Hepatocyte (in vitro differentiated cells): Measurements from ENCODE around the gene FNDC3B.

Experiments
- EZH2 ChIP-seq: fragments of 200-600 bp; sonication (generic); IDR thresholded peaks from 2 replicates; pipeline ENCODE4 v1.6.1; 2016; ENCODE audit warnings: antibody characterized with exemption, mild to moderate bottlenecking, borderline replicate concordance
- EZH2phosphoT487 ChIP-seq: fragments of 200-600 bp; sonication (generic); IDR thresholded peaks from one replicate; pipeline ENCODE4 v1.6.1; 2018; ENCODE audit warnings: antibody characterized with exemption, mild to moderate bottlenecking, low read depth, moderate library complexity; ENCODE audit not compliant: unreplicated experiment, severe bottlenecking
- TF ChIP-seq, protein P1 (sequence below): fragments of 200-600 bp; sonication (generic); IDR thresholded peaks from 2 replicates; pipeline ENCODE4 v1.5.1; 2016; ENCODE audit warnings: antibody characterized with exemption, mild to moderate bottlenecking; ENCODE audit not compliant: poor library complexity

DNA sequence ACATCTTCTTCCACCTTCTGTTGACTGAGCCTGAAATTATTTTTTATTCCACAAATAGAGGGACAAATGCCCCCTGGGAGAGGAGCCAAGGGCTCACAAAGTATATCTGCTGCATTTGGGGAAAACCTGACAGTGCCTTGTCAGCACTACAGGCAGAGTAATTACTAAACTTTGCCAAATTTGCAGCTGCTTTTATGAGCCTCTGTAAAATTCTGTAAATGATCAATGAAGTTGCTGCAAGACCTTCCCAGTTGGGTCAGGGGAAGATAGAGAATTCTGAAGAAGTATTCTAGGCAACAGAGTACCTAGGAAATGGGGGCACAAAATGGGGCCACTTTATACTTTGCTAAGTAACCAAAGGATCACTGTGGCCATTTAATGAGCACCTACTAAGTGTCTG is 398.3 kb downstream of the FNDC3B start:
- TF ChIP-seq, protein P1, sequence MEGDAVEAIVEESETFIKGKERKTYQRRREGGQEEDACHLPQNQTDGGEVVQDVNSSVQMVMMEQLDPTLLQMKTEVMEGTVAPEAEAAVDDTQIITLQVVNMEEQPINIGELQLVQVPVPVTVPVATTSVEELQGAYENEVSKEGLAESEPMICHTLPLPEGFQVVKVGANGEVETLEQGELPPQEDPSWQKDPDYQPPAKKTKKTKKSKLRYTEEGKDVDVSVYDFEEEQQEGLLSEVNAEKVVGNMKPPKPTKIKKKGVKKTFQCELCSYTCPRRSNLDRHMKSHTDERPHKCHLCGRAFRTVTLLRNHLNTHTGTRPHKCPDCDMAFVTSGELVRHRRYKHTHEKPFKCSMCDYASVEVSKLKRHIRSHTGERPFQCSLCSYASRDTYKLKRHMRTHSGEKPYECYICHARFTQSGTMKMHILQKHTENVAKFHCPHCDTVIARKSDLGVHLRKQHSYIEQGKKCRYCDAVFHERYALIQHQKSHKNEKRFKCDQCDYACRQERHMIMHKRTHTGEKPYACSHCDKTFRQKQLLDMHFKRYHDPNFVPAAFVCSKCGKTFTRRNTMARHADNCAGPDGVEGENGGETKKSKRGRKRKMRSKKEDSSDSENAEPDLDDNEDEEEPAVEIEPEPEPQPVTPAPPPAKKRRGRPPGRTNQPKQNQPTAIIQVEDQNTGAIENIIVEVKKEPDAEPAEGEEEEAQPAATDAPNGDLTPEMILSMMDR, result no peak
- TF ChIP-seq EZH2phosphoT487 (no peak), EZH2 (no peak)
